ENCODE data around the gene ZEB2. TPM values are rescaled to one million over a fixed set of nuclear protein-coding genes. Genes with fewer than 3 reads are reported as not detected.

The ZEB2 gene
- total RNA-seq, 1 donor from 2014 or later: 89.1 TPM

DNA sequence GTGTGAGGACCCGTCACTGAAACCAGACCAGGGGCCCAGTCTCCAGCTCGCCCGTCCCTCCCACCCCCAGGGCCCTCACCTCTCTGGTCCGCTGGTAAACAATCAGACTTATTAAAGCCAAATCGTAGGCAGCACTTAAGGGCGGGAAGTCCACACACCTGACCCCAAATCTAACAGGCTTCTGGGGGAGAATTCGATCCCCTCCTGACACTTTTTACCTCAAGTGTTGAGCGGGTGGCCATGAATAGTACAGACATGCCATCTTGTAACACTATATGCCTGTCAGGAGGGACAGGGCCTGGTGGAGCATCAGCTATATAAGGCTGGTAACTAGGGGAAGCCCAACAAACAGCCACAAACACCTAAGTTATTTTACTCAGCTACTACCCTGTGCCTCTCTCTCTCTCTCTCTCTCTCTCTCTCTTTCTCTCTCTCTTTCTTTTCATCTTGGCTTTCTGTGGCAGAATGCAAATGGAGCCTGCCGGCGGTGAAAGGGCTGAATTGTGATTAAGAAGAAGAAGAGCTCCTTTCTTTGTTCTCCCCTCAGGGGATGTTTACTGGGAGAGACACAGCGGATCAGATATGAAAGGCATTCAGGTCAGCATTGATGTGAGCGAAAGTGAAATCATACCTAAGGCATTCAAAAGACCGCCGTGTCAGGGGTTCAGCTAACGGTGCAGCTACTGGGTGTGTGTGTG, 9.5 kb downstream of the ZEB2 start:
- DNase-seq: no peak
- H3K4me1 ChIP-seq: peaks cover 87% of the 10 kb centered on the region
- H3K27me3 ChIP-seq (ENCODE audit: low read depth): no peaks in the 10 kb centered on the region
- H3K9me3 ChIP-seq (replicated peaks): no peaks in the 10 kb centered on the region
- intact Hi-C loops (cut with micrococcal nuclease): loop anchor here (10.0 kb wide), 1 partner anchor 186 kb away; no protein-coding TSS in a partner anchor
- no peaks in the 10 kb centered on the region for H3K36me3 ChIP-seq
- H3K27ac ChIP-seq (replicated peaks): peak overlapping the region; percentile 98
- TF ChIP-seq, protein P1, sequence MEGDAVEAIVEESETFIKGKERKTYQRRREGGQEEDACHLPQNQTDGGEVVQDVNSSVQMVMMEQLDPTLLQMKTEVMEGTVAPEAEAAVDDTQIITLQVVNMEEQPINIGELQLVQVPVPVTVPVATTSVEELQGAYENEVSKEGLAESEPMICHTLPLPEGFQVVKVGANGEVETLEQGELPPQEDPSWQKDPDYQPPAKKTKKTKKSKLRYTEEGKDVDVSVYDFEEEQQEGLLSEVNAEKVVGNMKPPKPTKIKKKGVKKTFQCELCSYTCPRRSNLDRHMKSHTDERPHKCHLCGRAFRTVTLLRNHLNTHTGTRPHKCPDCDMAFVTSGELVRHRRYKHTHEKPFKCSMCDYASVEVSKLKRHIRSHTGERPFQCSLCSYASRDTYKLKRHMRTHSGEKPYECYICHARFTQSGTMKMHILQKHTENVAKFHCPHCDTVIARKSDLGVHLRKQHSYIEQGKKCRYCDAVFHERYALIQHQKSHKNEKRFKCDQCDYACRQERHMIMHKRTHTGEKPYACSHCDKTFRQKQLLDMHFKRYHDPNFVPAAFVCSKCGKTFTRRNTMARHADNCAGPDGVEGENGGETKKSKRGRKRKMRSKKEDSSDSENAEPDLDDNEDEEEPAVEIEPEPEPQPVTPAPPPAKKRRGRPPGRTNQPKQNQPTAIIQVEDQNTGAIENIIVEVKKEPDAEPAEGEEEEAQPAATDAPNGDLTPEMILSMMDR (IDR thresholded peaks at IDR 0.05; ENCODE audit: borderline replicate concordance): no peak
- H3K4me3 ChIP-seq: peak overlapping the region; percentile 85

GRCh38 chr2:144509879-144510221, 10.1 kb downstream of the ZEB2 start:
- no peaks in the 10 kb centered on the region for H3K9me3 ChIP-seq (replicated peaks)
- peaks cover 89% of the 10 kb centered on the region for H3K4me1 ChIP-seq
- DNase-seq: no peak
- H3K4me3 ChIP-seq: peak overlapping the region; percentile 85
- no peaks in the 10 kb centered on the region for H3K27me3 ChIP-seq (ENCODE audit: low read depth)
- H3K36me3 ChIP-seq: no peaks in the 10 kb centered on the region
- intact Hi-C loops (cut with micrococcal nuclease): loop anchor here (10.0 kb wide), 2 partner anchors 55 to 185 kb away; no protein-coding TSS in a partner anchor
- peak overlapping the region; percentile 98 for H3K27ac ChIP-seq (replicated peaks)
- TF ChIP-seq, protein P1 (IDR thresholded peaks at IDR 0.05; ENCODE audit: borderline replicate concordance): no peak

DNA sequence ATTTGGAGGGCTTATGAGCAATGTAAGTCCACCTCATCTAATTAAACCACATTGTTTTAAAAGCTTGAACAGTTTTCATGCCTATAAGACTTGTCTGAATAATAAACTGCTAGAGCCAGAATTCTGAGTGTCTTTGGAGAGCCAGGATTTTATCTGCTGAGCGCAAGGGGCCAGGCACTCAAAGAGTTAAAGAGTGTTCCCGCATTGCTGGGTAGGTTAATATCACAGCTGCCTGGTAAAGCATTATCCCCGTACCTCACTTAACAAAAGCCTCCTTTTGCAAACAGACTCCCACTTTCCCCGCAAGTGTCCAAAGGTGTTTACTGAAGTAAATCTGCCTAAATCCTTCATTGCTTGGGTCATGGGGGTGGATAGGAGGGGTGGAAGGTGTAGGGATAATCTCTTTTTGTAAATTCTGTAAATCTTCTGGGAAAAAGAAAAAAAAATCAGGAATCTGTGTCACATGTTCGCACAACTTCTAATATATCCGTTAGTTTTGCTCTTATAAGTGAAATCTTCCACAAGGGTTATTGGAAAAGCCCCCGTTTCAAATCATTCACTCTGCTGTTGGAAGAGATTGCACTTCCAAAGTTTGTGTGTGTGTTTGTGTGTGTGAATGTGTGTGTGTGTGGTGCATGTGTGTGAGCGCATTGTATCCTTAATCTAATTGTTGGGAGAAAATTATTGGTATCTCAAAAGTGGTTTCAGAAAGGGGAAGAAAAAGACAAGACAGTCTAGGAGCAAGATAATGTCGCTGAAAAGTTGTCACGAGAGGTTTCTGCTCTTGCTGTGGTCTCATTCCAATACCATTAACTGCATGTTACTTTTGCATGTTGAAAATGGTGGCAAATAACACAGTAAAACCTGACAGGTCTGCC, 10.7 kb downstream of the ZEB2 start:
- H3K4me1 ChIP-seq: peaks cover 89% of the 10 kb centered on the region
- peak overlapping the region; percentile 98 for H3K27ac ChIP-seq (replicated peaks)
- H3K4me3 ChIP-seq: peak overlapping the region; percentile 85
- no peak for DNase-seq
- intact Hi-C loops (cut with micrococcal nuclease): loop anchor here (10.0 kb wide), 1 partner anchor 54 kb away; no protein-coding TSS in a partner anchor
- no peaks in the 10 kb centered on the region for H3K36me3 ChIP-seq
- H3K9me3 ChIP-seq (replicated peaks): no peaks in the 10 kb centered on the region
- H3K27me3 ChIP-seq (ENCODE audit: low read depth): no peaks in the 10 kb centered on the region
- TF ChIP-seq, protein P1 (IDR thresholded peaks at IDR 0.05; ENCODE audit: borderline replicate concordance): no peak

DNA sequence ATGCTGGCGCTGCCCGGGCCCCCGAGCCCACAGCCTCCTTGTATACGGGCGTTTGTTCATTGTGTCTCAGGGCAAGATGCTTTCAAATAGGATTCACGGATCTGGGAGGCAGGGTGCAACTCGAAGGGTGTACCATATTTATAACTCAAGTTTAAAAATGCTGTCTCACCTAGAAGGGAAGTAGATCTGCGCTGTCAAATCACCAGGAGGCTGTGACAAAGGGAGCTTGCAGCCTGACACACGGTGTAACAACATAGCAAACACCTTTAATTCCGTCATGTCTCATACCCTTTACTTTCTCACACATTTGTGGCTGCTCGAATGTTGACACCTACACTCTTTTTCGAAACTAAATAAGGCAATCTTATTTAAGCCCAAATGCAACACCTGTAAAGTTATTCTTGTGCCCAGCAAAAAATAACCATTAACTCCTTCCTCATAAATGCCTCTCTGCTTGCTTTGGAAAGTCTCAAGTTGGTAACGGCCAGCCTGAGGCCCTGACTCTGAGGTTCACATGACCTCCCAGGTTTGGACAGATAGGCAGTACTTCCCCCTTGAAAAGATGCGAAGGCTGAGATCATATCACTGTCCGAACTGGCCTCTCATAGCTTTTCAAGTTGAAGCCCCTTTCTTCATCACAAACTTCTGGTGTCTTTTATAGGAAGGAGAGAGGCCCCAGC, 11.6 kb downstream of the ZEB2 start:
- peak overlapping the region; percentile 85 for H3K4me3 ChIP-seq
- TF ChIP-seq, protein P1 (IDR thresholded peaks at IDR 0.05; ENCODE audit: borderline replicate concordance): no peak
- peak overlapping the region; percentile 98 for H3K27ac ChIP-seq (replicated peaks)
- intact Hi-C loops (cut with micrococcal nuclease): loop anchor here (10.0 kb wide), 1 partner anchor 54 kb away; no protein-coding TSS in a partner anchor
- no peak for DNase-seq
- no peaks in the 10 kb centered on the region for H3K27me3 ChIP-seq (ENCODE audit: low read depth)
- H3K36me3 ChIP-seq: no peaks in the 10 kb centered on the region
- peaks cover 92% of the 10 kb centered on the region for H3K4me1 ChIP-seq
- H3K9me3 ChIP-seq (replicated peaks): no peaks in the 10 kb centered on the region
